Embryonic facial prominence (tissue), 1 donor: ENCODE data around the gene ORM1.
"Not testable (repeated sequence)": the region's sequence is repeated elsewhere in the genome, so short reads cannot be mapped to it uniquely, and the experiment has no call there.

ENCODE experiments used
- DNase-seq: peaks from one replicate; pipeline ENCODE4 v3.0.0-alpha.2; 2016; ENCODE audit errors: extremely low spot score

ORM1 gene

GRCh38 chr9:114325684-114326254, 2.9 kb downstream of the ORM1 start:
- DNase-seq, result not testable (repeated sequence)

GRCh38 chr9:114327749-114328148, 4.9 kb downstream of the ORM1 start:
- DNase-seq, result no peak

GRCh38 chr9:114328357-114328820, 5.5 kb downstream of the ORM1 start:
- not testable (repeated sequence) for DNase-seq

- not testable (repeated sequence) for DNase-seq
Measured at GRCh38 chr9:114328937-114329624, 6.2 kb downstream of the ORM1 start.

GRCh38 chr9:114329625-114330022, 6.7 kb downstream of the ORM1 start, which contains the start of gene ORM2:
ORM2 (plus strand) TSS chr9:114329869; CDS start chr9:114329905, 36 bp downstream.
- not testable (repeated sequence) for DNase-seq

- DNase-seq, result no peak
Measured at GRCh38 chr9:114330636-114331035, 7.7 kb downstream of the ORM1 start.

- not testable (repeated sequence) for DNase-seq
Measured at GRCh38 chr9:114331229-114332195, 8.6 kb downstream of the ORM1 start.

- DNase-seq, result not testable (repeated sequence)
Measured at GRCh38 chr9:114332474-114333040, 9.7 kb downstream of the ORM1 start.

DNA sequence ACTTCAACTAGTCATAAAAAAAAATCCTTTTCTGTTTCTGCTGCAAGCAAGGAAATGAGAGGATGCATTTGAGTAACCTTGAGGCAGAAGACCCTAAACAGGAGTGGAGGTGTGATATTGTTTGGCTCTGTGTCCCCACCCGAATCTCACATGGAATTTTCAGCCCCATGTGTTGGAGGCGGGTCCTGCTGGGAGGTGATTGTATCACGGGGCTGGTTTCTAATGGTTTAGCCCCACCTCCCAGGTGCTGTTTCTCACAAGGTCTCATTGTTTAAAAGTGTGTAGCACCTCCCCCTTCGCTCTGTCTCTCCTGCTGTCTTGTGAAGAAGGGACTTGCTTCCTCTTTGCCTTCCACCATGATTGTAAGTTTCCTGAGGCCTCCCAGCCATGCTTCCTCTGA, 10.8 kb downstream of the ORM1 start:
- DNase-seq, result not testable (repeated sequence)

- DNase-seq, result no peak
Measured at GRCh38 chr9:114334490-114334889, 11.6 kb downstream of the ORM1 start.

DNA sequence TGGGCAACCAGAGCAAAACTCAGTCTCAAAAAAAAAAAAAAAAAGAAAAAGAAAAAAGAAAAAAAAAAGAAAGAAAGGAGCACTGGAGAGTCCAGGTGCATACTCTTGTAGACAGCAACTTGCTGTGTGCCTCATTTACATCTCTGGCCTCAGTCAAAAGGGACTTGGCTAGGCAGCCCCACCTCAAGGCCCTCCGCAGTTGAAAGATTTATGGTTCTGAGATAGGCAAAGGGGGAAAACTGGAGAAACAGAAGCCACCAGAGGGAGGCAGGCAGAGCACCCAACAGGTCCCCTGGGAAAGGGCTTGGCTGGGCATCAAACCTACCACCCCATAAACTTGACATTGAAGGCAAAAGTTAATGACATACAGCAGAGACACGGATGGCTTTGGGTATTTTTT, 12.8 kb downstream of the ORM1 start:
- DNase-seq, result no peak

- DNase-seq, result no peak
Measured at GRCh38 chr9:114336157-114336556, 13.3 kb downstream of the ORM1 start.

GRCh38 chr9:114336699-114337395, 13.9 kb downstream of the ORM1 start:
- no peak for DNase-seq

DNA sequence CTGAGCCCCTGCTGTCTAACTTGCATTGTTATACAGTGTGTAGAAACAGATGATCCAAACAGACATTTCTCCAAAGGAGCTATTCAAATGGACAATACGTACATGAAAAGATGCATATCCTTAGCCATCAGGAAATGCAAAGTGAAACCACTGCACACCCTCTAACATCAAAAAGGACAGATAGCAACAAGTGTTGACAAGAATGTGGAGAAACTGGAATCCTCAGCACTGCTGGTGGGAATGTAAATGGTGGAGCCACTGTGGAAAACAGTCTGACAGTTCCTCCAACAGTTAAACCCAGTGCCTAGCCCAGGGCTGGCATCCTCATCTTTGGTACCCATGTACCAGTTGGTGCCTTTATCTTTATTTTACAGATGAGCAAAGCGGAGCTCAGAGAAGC, 15.3 kb downstream of the ORM1 start:
- no peak for DNase-seq

GRCh38 chr9:114339130-114339908, 16.4 kb downstream of the ORM1 start:
- DNase-seq, result no peak

GRCh38 chr9:114341152-114341830, 18.4 kb downstream of the ORM1 start:
- no peak for DNase-seq

GRCh38 chr9:114341991-114342390, 19.1 kb downstream of the ORM1 start:
- no peak for DNase-seq

DNA sequence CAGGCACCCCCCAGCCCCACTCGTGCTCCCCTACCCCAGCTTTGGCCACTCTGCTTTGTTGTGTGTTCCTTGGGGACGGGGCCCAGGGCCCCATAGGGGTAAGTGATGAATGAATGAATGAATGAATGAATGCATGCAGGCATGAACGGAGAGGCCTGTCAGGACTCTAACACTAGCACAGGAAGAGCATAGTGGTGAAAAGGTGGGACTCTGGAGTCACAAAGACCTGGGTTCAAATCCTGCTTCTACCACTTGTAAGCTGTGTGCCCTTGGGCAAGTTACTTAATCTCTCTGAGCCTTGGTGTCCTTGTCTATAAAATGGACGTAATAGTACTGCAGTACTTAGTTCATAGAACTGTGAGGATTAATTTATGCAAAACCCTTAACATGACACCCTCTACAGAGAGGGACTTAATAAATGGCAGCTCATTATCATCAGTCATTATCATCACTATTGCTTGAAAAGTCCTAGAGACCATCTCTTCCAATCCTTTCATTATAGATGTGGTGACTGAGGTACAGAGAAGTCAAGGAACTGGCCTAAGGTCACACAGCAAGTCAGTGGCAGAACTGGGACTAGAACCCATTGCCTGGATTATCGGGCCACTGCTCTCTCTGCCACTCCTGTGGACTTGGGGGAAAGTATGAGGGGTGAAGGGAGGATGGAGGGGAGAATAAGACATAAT, 20.0 kb downstream of the ORM1 start:
- no peak for DNase-seq

DNA sequence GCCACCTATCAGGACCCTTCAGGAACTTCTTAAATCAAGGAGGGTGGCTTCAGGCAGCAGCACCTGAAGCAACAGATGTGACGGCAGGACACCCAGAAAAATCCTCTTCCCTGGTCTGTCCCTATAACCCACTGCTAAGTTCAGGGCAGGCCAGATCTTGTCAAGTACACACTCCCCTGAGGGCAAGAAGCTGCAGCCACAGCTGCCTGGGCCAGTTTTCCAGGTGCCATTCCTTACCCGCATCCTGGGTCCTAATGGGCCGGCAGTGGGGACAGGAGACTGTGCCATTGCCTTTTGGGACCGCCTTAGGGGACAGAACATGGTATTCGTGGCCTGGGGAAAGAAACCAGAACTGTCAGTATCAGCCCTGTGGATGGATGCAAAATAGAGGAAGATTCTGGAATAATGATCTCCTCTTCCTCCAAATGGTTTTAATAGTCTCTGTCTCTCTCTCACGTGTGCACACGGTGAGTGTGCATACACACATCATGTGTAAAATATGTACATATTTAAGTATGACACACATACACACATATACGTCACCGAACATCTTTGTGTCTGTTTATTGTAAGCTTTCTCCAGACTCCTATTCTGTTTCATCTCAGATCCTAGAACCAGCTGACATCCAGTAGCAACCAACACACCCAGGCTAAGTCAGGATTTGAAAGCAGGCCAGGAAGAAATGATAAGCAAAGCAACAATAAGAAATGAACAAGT, 20.7 kb downstream of the ORM1 start:
- no peak for DNase-seq
